Caco-2 (cell line): ENCODE data around the gene CPEB4. TPM values are rescaled to one million over a fixed set of nuclear protein-coding genes. Genes with fewer than 3 reads are reported as not detected.

Experiments
- BruUV-seq: library from RNA; stranded (reverse); fragments of 400-500 nt; replicated peaks from 2 replicates; lab custom pipeline; 2021; lab: Mats Ljungman, UMichigan
- CTCF ChIA-PET: fragments of 300-600 bp; sonication (Branson Sonifier 250); formaldehyde crosslinking; loops from one replicate; lab custom pipeline; 2022; ENCODE audit warnings: antibody characterized with exemption; lab: Charles Lee
- POLR2A ChIA-PET: fragments of 300-600 bp; sonication (Branson Sonifier 250); formaldehyde crosslinking; loops from one replicate; lab custom pipeline; 2022; ENCODE audit warnings: antibody characterized with exemption; lab: Charles Lee
- DNase-seq, 2 experiments: peaks; one replicate each; pipeline versions ENCODE4 v3.0.0 to v3.0.0-alpha.2; 2020 to 2022
- H3K27me3 ChIP-seq: replicated peaks from 2 replicates; pipeline ENCODE4 v1.6.0; 2011; ENCODE audit warnings: low read length; ENCODE audit not compliant: control insufficient read depth, insufficient read depth
- H3K36me3 ChIP-seq: 2 replicates; pipeline ENCODE4 v1.5.1; 2011; ENCODE audit warnings: low read length; ENCODE audit not compliant: control insufficient read depth, insufficient read depth
- H3K4me1 ChIP-seq: fragments of 250-450 bp; sonication (Bioruptor Pico); 2 replicates; pipeline ENCODE4 v1.5.1; 2020; ENCODE audit warnings: mild to moderate bottlenecking
- H3K4me3 ChIP-seq: 2 replicates; pipeline ENCODE4 v1.5.1; 2011; ENCODE audit warnings: low read depth, mild to moderate bottlenecking, control low read depth, low read length
- H3K9me3 ChIP-seq: fragments of 250-450 bp; sonication (Bioruptor Pico); 2 replicates; pipeline ENCODE4 v1.5.1; 2020; ENCODE audit warnings: mild to moderate bottlenecking, moderate library complexity
- H3K27ac Mint-ChIP-seq: one replicate; pipeline ENCODE4 v1.8.0; 2022; ENCODE audit warnings: mixed read lengths; ENCODE audit not compliant: unreplicated experiment
- H3K27me3 Mint-ChIP-seq: one replicate; pipeline ENCODE4 v1.8.0; 2022; ENCODE audit warnings: mixed read lengths; ENCODE audit not compliant: insufficient read depth, unreplicated experiment
- H3K36me3 Mint-ChIP-seq: one replicate; pipeline ENCODE4 v1.8.0; 2022; ENCODE audit warnings: mild to moderate bottlenecking, mixed read lengths; ENCODE audit not compliant: insufficient read depth, unreplicated experiment
- H3K4me1 Mint-ChIP-seq: one replicate; pipeline ENCODE4 v1.8.0; 2022; ENCODE audit warnings: low read depth, mixed read lengths; ENCODE audit not compliant: unreplicated experiment
- H3K4me3 Mint-ChIP-seq: one replicate; pipeline ENCODE4 v1.8.0; 2022; ENCODE audit warnings: mild to moderate bottlenecking, moderate library complexity, mixed read lengths; ENCODE audit not compliant: unreplicated experiment
- H3K9me3 Mint-ChIP-seq: one replicate; pipeline ENCODE4 v1.8.0; 2022; ENCODE audit warnings: mixed read lengths; ENCODE audit not compliant: unreplicated experiment
- CTCF ChIP-seq, 2 experiments: fragments of 200-600 bp in 1 of 2; IDR thresholded peaks; 1 replicate in 1 of 2; 2 replicates in 1 of 2; pipeline versions ENCODE4 v1.5.1 to v1.8.0; 2011 to 2022; ENCODE audit warnings: antibody characterized with exemption in 1 of 2, control low read depth in 1 of 2, inconsistent platforms in 1 of 2, low read depth in 1 of 2, low read length in 1 of 2, mild to moderate bottlenecking in 1 of 2, moderate library complexity in 1 of 2; ENCODE audit not compliant: insufficient read depth in 1 of 2, severe bottlenecking in 1 of 2, unreplicated experiment in 1 of 2
- intact Hi-C: fragments of 100-400 bp; cut with micrococcal nuclease; formaldehyde crosslinking; loops from one replicate; pipeline ENCODE4 v1.10.0; 2022; ENCODE audit not compliant: unreplicated experiment
- total RNA-seq: library from RNA; stranded (reverse); gene quantifications from 2 replicates; pipeline ENCODE4 v1.2.3, GENCODE V29; 2022

The CPEB4 gene
- total RNA-seq, 1 experiment from 2014 or later, result 25.1 TPM

- Histone ChIP-seq H3K9me3 (no peaks in the 10 kb centered on the region), H3K4me1 (peaks cover 73% of the 10 kb centered on the region), H3K27me3 (no peaks in the 10 kb centered on the region), H3K36me3 (no peaks in the 10 kb centered on the region), H3K4me3 (no peak overlapping the region)
- H3K4me1 Mint-ChIP-seq, result peaks cover 46% of the 10 kb centered on the region
- H3K36me3 Mint-ChIP-seq, result peaks cover 6% of the 10 kb centered on the region
- no peaks in the 10 kb centered on the region for H3K27me3 Mint-ChIP-seq
- TF ChIP-seq CTCF (IDR thresholded peaks at IDR 0.05; ENCODE audit: insufficient read depth in 1 of 2, low read depth in 1 of 2, low read length in 1 of 2, severe bottlenecking in 1 of 2, unreplicated experiment in 1 of 2), result no peak
- DNase-seq, result peak in 1 of 2 experiments; percentile 37
- ChIA-PET POLR2A (no interaction called here), CTCF (interaction anchor here (1.3 kb wide), 1 partner anchor 30 kb away, joined by 4 read pairs; the partner anchor contains the start of gene CPEB4)
- H3K9me3 Mint-ChIP-seq, result no peaks in the 10 kb centered on the region
- no peak overlapping the region for H3K4me3 Mint-ChIP-seq
- intact Hi-C loops, result loop anchor here (1.0 to 5.0 kb wide), 2 partner anchors 27 to 36 kb away; no protein-coding TSS in a partner anchor
- H3K27ac Mint-ChIP-seq, result no peak overlapping the region
- BruUV-seq, result no TSS peak
These were observed 30.0 kb upstream of the CPEB4 start for GRCh38 chr5:173858021-173858669.

GRCh38 chr5:173858670-173859407 lies 29.3 kb upstream of the CPEB4 start:
- no peak for DNase-seq

More at GRCh38 chr5:173858670-173859407, 29.3 kb upstream of the CPEB4 start:
- no peaks in the 10 kb centered on the region for H3K27me3 Mint-ChIP-seq
- no peaks in the 10 kb centered on the region for H3K9me3 ChIP-seq
- CTCF ChIA-PET, result no interaction called here
- H3K4me3 ChIP-seq, result no peak overlapping the region
- no peak for TF ChIP-seq CTCF (IDR thresholded peaks at IDR 0.05; ENCODE audit: insufficient read depth in 1 of 2, low read depth in 1 of 2, low read length in 1 of 2, severe bottlenecking in 1 of 2, unreplicated experiment in 1 of 2)
- POLR2A ChIA-PET, result no interaction called here
- intact Hi-C loops, result loop anchor here (1.0 to 5.0 kb wide), 2 partner anchors 26 to 37 kb away; no protein-coding TSS in a partner anchor
- H3K27ac Mint-ChIP-seq, result peak overlapping the region; percentile 17
- no peaks in the 10 kb centered on the region for H3K9me3 Mint-ChIP-seq
- peaks cover 73% of the 10 kb centered on the region for H3K4me1 ChIP-seq
- peaks cover 6% of the 10 kb centered on the region for H3K36me3 Mint-ChIP-seq
- H3K36me3 ChIP-seq, result no peaks in the 10 kb centered on the region
- no peaks in the 10 kb centered on the region for H3K27me3 ChIP-seq
- BruUV-seq, result no TSS peak
- H3K4me1 Mint-ChIP-seq, result peaks cover 39% of the 10 kb centered on the region
- H3K4me3 Mint-ChIP-seq, result no peak overlapping the region
